Activated T-helper 1 cell treated with Interleukin-2 at 50 U/mL for 16 hours (primary cell): ENCODE results near the gene PCDH15.
"Not testable (repeated sequence)": the region's sequence is repeated elsewhere in the genome, so short reads cannot be mapped to it uniquely, and the experiment has no call there.

Experiments
- DNase-seq: peaks from one replicate; pipeline ENCODE4 v3.0.0-alpha.2; 2020; ENCODE audit warnings: low read depth

PCDH15 gene

GRCh38 chr10:53980210-53980609, 820.8 kb downstream of the PCDH15 start:
- no peak for DNase-seq

- DNase-seq = no peak
Observed at GRCh38 chr10:53978301-53978700, 822.7 kb downstream of the PCDH15 start.

GRCh38 chr10:53977267-53977666, 823.8 kb downstream of the PCDH15 start:
- no peak for DNase-seq

- DNase-seq = no peak
Observed at GRCh38 chr10:53957401-53957800, 843.6 kb downstream of the PCDH15 start.

- no peak for DNase-seq
Observed at GRCh38 chr10:53955091-53955490, 845.9 kb downstream of the PCDH15 start.

GRCh38 chr10:53952698-53953630, 848.1 kb downstream of the PCDH15 start:
- DNase-seq = no peak

GRCh38 chr10:53939654-53940053, 861.4 kb downstream of the PCDH15 start:
- DNase-seq = no peak

GRCh38 chr10:53930648-53931047, 870.4 kb downstream of the PCDH15 start:
- DNase-seq = no peak

- not testable (repeated sequence) for DNase-seq
Observed at GRCh38 chr10:53924051-53924700, 876.9 kb downstream of the PCDH15 start.

- DNase-seq = no peak
Observed at GRCh38 chr10:53918755-53919154, 882.3 kb downstream of the PCDH15 start.

- no peak for DNase-seq
Observed at GRCh38 chr10:53909791-53910190, 891.2 kb downstream of the PCDH15 start.

- DNase-seq = no peak
Observed at GRCh38 chr10:53904506-53905241, 896.4 kb downstream of the PCDH15 start.

GRCh38 chr10:53903756-53904155, 897.3 kb downstream of the PCDH15 start:
- no peak for DNase-seq

GRCh38 chr10:53899463-53900160, 901.4 kb downstream of the PCDH15 start:
- DNase-seq = no peak

GRCh38 chr10:53898532-53898931, 902.5 kb downstream of the PCDH15 start:
- no peak for DNase-seq

- DNase-seq = no peak
Observed at GRCh38 chr10:53894145-53894544, 906.9 kb downstream of the PCDH15 start.

GRCh38 chr10:53893061-53893460, 908.0 kb downstream of the PCDH15 start:
- no peak for DNase-seq

- DNase-seq = no peak
Observed at GRCh38 chr10:53886325-53887300, 914.4 kb downstream of the PCDH15 start.

GRCh38 chr10:53864846-53865245, 936.2 kb downstream of the PCDH15 start:
- DNase-seq = no peak

GRCh38 chr10:53852450-53853175, 948.4 kb downstream of the PCDH15 start:
- no peak for DNase-seq
